Inferior parietal cortex (tissue), 1 donor: Measurements from ENCODE around the gene DDX42.
"Not testable (repeated sequence)": the region's sequence is repeated elsewhere in the genome, so short reads cannot be mapped to it uniquely, and the experiment has no call there.

Source experiments
- DNase-seq: peaks from one replicate; pipeline ENCODE4 v3.0.0-alpha.2; 2016; ENCODE audit errors: extremely low spot score

The DDX42 gene

GRCh38 chr17:63838631-63839171 is 64.7 kb downstream of the DDX42 start:
- DNase-seq = peak; percentile 81

GRCh38 chr17:63840591-63841349 is 66.8 kb downstream of the DDX42 start:
- peak; percentile 34 for DNase-seq

GRCh38 chr17:63841350-63842172 is 67.6 kb downstream of the DDX42 start:
- DNase-seq = peak; percentile 48

- DNase-seq = no peak
Observed at GRCh38 chr17:63842173-63842539, 68.2 kb downstream of the DDX42 start.

GRCh38 chr17:63842540-63843386 is 68.8 kb downstream of the DDX42 start, which contains the start of gene SMARCD2:
Gene SMARCD2 (minus strand): TSS chr17:63842685. CDS start chr17:63842674, 11 bp downstream.
- peak; percentile 95 for DNase-seq

- DNase-seq = not testable (repeated sequence)
Observed at GRCh38 chr17:63843387-63843888, 69.5 kb downstream of the DDX42 start.

- no peak for DNase-seq
Observed at GRCh38 chr17:63843910-63844677, 70.1 kb downstream of the DDX42 start.

- DNase-seq = no peak
Observed at GRCh38 chr17:63845509-63845908, 71.5 kb downstream of the DDX42 start.

- DNase-seq = no peak
Observed at GRCh38 chr17:63847525-63848249, 73.7 kb downstream of the DDX42 start.

GRCh38 chr17:63848834-63849689 is 75.1 kb downstream of the DDX42 start:
- DNase-seq = peak; percentile 91

- DNase-seq = no peak
Observed at GRCh38 chr17:63850401-63850800, 76.4 kb downstream of the DDX42 start.

GRCh38 chr17:63853260-63853659 is 79.3 kb downstream of the DDX42 start:
- no peak for DNase-seq

- DNase-seq = no peak
Observed at GRCh38 chr17:63854709-63855108, 80.7 kb downstream of the DDX42 start.

- no peak for DNase-seq
Observed at GRCh38 chr17:63855185-63855584, 81.2 kb downstream of the DDX42 start.

- DNase-seq = not testable (repeated sequence)
Observed at GRCh38 chr17:63856425-63856824, 82.5 kb downstream of the DDX42 start.

GRCh38 chr17:63859257-63859656 is 85.3 kb downstream of the DDX42 start:
- DNase-seq = no peak

- DNase-seq = not testable (repeated sequence)
Observed at GRCh38 chr17:63866625-63867024, 92.7 kb downstream of the DDX42 start.
